Lung (tissue), 12 donors: ENCODE results near the gene CDA. TPM values are rescaled to one million over a fixed set of nuclear protein-coding genes. Genes with fewer than 3 reads are reported as not detected.
A peak's percentile ranks its signal among the peaks of the same experiment; 100 is the strongest.

Experiments
- ATAC-seq: fragments of 200-7000 bp; cut with Tn5 transposase; one replicate; pipeline ENCODE4 v1.9.1; 2020; ENCODE audit warnings: moderate number of reproducible peaks; ENCODE audit not compliant: insufficient read depth, low FRiP score
- DNase-seq, 3 donors: peaks; one replicate each; pipeline ENCODE4 v3.0.0-alpha.2; 2013 to 2017
- H3K27ac ChIP-seq, 2 donors: one replicate each; pipeline ENCODE4 v1.5.1; 2013; ENCODE audit warnings: mild to moderate bottlenecking in 2 of 2, moderate library complexity in 2 of 2, control low read depth in 1 of 2, inconsistent platforms in 1 of 2, low read depth in 1 of 2, low read length in 1 of 2
- H3K27me3 ChIP-seq, 3 donors: one replicate each; pipeline ENCODE4 v1.5.1; 2013; ENCODE audit warnings: low read length in 2 of 3; ENCODE audit not compliant: control insufficient read depth in 3 of 3, insufficient read depth in 3 of 3
- H3K36me3 ChIP-seq, 4 donors: one replicate each; pipeline ENCODE4 v1.5.1; 2013; ENCODE audit warnings: low read length in 4 of 4, mild to moderate bottlenecking in 1 of 4, moderate library complexity in 1 of 4; ENCODE audit not compliant: control insufficient read depth in 4 of 4, insufficient read depth in 4 of 4
- H3K4me1 ChIP-seq, 5 donors: one replicate each; pipeline ENCODE4 v1.5.1; 2013; ENCODE audit warnings: low read length in 5 of 5, mild to moderate bottlenecking in 2 of 5, moderate library complexity in 1 of 5; ENCODE audit not compliant: control insufficient read depth in 5 of 5, insufficient read depth in 5 of 5
- H3K4me3 ChIP-seq: one replicate; pipeline ENCODE4 v1.5.1; 2013; ENCODE audit warnings: mild to moderate bottlenecking, control low read depth, moderate library complexity
- H3K9ac ChIP-seq, 2 donors: one replicate each; pipeline ENCODE4 v1.5.1; 2013; ENCODE audit warnings: low read length in 2 of 2, control low read depth in 1 of 2; ENCODE audit not compliant: insufficient read depth in 1 of 2
- H3K9me3 ChIP-seq, 4 donors: one replicate each; pipeline ENCODE4 v1.5.1; 2013; ENCODE audit warnings: low read length in 3 of 4, mild to moderate bottlenecking in 1 of 4, moderate library complexity in 1 of 4; ENCODE audit not compliant: control insufficient read depth in 4 of 4, insufficient read depth in 3 of 4
- WGBS, 2 donors: extraction: QIAGEN DNeasy Blood & Tissue Kit; methylation state at CpG; one replicate each; pipeline ENCODE4 v1.1.7; 2013; 5-methylcytosine and 5-hydroxymethylcytosine counted together
- polyA plus RNA-seq, 2 donors: library from polyadenylated mRNA; stranded (reverse); fragments of 200-250 nt; gene quantifications; one replicate each; pipeline ENCODE4 v1.2.1, GENCODE V29; 2013
- total RNA-seq, 2 donors: library from RNA; depleted of rRNA in 1 of 2; stranded (reverse); fragments of >200 nt in 1 of 2; gene quantifications; one replicate each; pipeline ENCODE4 v1.2.1, GENCODE V29; 2014 to 2021
- TF ChIP-seq, protein P1 (sequence below): IDR thresholded peaks from 2 replicates; pipeline ENCODE4 v1.5.1; 2012; ENCODE audit warnings: mild to moderate bottlenecking; ENCODE audit errors: control extremely low read depth, extremely low read depth
- donor health status: control.
- donor health status: control.
- donor health status: Bipolar disorder and iron deficiency.
- donor health status: healthy.
- donor health status: DM: yes; HTN: yes; CAD: no.

The CDA gene
- total and polyA plus RNA-seq, 4 donors, result 0.40 to 47.5 (median 3.4) TPM

DNA sequence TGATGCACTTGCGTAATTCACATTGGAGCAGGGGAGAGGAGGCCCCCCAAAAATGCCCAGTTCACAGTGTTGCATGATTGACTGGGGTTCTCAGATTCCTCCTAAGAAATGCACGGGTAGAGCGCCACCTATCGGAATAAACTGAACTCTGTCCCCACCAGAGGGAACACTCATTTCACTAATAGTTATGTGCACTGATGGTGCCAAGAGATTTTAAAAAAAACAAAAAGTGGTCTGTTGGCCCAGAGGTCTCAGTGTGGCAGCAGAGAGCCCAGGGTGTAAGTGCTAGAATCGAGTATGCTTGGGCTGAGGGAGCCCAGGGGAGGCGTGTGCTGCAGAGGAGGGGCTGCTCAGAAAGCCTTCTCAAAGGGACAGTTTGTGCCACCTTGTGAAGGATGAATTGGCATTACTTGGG, 51.3 kb downstream of the CDA start:
- peak; percentile 44 to 67 (median 64) for DNase-seq
- WGBS, 2 donors, result 27 to 31% methylated on average over 6 of the region's 6 CpGs
- Histone ChIP-seq H3K27ac (no peak overlapping the region), H3K36me3 (peaks cover 15 to 46% (median 22%) of the 10 kb centered on the region in 4 donors), H3K9me3 (peaks cover 0 to 1% (median 0%) of the 10 kb centered on the region in 4 donors), H3K4me3 (no peak overlapping the region), H3K27me3 (no peaks in the 10 kb centered on the region), H3K9ac (no peak overlapping the region), H3K4me1 (no peaks in the 10 kb centered on the region)
- TF ChIP-seq, protein P1, sequence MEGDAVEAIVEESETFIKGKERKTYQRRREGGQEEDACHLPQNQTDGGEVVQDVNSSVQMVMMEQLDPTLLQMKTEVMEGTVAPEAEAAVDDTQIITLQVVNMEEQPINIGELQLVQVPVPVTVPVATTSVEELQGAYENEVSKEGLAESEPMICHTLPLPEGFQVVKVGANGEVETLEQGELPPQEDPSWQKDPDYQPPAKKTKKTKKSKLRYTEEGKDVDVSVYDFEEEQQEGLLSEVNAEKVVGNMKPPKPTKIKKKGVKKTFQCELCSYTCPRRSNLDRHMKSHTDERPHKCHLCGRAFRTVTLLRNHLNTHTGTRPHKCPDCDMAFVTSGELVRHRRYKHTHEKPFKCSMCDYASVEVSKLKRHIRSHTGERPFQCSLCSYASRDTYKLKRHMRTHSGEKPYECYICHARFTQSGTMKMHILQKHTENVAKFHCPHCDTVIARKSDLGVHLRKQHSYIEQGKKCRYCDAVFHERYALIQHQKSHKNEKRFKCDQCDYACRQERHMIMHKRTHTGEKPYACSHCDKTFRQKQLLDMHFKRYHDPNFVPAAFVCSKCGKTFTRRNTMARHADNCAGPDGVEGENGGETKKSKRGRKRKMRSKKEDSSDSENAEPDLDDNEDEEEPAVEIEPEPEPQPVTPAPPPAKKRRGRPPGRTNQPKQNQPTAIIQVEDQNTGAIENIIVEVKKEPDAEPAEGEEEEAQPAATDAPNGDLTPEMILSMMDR, result peak; percentile 57
- no peak for ATAC-seq

DNA sequence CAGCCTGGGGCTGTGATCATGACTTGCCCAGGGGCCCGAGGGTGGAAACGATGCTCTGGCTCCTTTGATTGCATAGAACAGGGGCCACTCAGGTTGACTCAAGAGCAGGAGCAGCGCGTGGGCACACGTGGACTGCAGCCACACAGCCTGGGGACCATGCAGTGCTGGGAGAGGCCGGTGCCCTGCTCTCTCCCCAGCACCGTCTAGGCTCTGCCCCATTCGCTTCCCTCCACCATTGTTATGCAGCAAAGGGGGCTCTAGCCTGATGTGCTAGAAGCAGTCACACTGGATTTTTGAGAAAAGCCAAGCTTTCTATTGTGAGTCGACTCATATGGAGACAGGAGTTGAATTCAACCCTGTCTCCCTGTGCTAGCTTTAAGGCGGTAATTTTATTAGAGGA, 53.1 kb downstream of the CDA start:
- Histone ChIP-seq H3K4me3 (no peak overlapping the region), H3K9ac (no peak overlapping the region), H3K27ac (no peak overlapping the region), H3K27me3 (no peaks in the 10 kb centered on the region), H3K4me1 (no peaks in the 10 kb centered on the region), H3K36me3 (peaks cover 15 to 52% (median 28%) of the 10 kb centered on the region in 4 donors), H3K9me3 (peaks cover 0 to 1% (median 0%) of the 10 kb centered on the region in 4 donors)
- TF ChIP-seq, protein P1, result no peak
- no peak for DNase-seq
- no peak for ATAC-seq
- 77 to 85% methylated on average over 10 of the region's 10 CpGs for WGBS, 2 donors

DNA sequence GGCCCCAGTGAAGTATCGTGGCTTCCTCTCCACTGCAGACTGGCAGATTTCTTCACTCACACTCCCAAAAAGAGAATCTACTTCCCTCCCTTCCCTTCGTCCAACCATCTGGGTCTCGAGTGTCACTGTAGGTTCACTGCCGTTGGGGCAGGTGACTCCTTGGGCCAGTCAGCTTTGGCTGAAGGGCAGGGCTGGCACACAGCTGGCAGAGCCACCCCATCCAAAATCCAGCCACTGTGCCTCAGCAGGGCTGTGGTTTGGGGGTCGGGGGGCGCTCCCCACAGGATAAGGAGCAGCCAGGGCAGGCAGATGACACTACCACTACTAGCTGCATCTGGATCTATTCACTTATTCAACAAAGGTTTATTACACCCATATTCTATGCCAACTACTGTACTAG, 54.2 kb downstream of the CDA start:
- TF ChIP-seq, protein P1, result no peak
- ATAC-seq, result no peak
- no peak for DNase-seq
- Histone ChIP-seq H3K4me1 (no peaks in the 10 kb centered on the region), H3K9ac (no peak overlapping the region), H3K4me3 (no peak overlapping the region), H3K27me3 (no peaks in the 10 kb centered on the region), H3K36me3 (peaks cover 17 to 52% (median 29%) of the 10 kb centered on the region in 4 donors), H3K9me3 (peaks cover 0 to 1% (median 0%) of the 10 kb centered on the region in 4 donors), H3K27ac (no peak overlapping the region)
- 70 to 75% methylated on average over 6 of the region's 6 CpGs for WGBS, 2 donors

DNA sequence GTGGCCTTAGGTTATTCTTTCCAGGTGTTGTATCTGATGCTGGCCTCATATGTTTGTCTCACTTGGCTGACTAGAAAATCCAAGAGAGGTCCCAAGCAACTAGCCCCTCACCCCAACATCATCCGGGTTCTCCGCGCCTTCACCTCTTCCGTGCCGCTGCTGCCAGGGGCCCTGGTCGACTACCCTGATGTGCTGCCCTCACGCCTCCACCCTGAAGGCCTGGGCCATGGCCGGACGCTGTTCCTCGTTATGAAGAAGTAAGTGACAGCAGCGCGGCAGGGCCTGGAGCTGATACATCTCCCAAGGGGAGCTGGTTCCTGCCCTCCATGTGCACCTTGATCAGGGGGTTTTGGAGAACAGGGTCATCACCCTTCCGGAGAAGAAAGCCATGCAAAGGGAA, 55.5 kb downstream of the CDA start:
- Histone ChIP-seq H3K4me3 (no peak overlapping the region), H3K27ac (no peak overlapping the region), H3K9ac (no peak overlapping the region), H3K36me3 (peaks cover 22 to 57% (median 32%) of the 10 kb centered on the region in 4 donors), H3K9me3 (peaks cover 0 to 1% (median 0%) of the 10 kb centered on the region in 4 donors), H3K27me3 (no peaks in the 10 kb centered on the region), H3K4me1 (no peaks in the 10 kb centered on the region)
- DNase-seq, result no peak
- ATAC-seq, result no peak
- TF ChIP-seq, protein P1, result no peak
- WGBS, 2 donors, result 94 to 99% methylated on average over 13 of the region's 13 CpGs
